AG09319 (cell line): Measurements from ENCODE around the gene DOCK10.

Source experiments
- DNase-seq: peaks from one replicate; pipeline ENCODE4 v3.0.0-alpha.2; 2010; ENCODE audit warnings: low read depth; ENCODE audit errors: extremely low read depth
- TF ChIP-seq, protein P1 (sequence below): IDR thresholded peaks from 2 replicates; pipeline ENCODE4 v1.5.1; 2011; ENCODE audit warnings: low read depth, mild to moderate bottlenecking, inconsistent platforms, low read length, moderate library complexity

Gene DOCK10

DNA sequence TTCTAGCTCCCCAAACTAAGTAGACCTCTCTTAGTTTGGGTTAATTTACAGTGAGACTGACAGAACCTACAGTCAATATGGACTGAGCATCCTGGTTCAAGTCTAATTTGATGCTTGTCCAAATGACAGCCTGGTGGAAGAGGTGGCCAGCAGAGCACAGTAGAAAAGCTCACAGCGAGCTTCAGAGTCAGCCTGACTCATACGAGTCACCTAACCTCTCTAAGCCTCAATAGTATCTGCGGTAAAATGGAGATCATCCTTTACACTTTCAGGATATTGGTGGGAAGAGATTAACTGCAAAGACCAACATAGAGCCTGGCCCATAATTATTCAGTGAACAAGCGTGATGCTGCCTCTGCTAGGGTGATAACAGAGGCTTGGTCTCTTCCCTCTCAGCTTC lies 54.5 kb downstream of the DOCK10 start:
- TF ChIP-seq, protein P1, sequence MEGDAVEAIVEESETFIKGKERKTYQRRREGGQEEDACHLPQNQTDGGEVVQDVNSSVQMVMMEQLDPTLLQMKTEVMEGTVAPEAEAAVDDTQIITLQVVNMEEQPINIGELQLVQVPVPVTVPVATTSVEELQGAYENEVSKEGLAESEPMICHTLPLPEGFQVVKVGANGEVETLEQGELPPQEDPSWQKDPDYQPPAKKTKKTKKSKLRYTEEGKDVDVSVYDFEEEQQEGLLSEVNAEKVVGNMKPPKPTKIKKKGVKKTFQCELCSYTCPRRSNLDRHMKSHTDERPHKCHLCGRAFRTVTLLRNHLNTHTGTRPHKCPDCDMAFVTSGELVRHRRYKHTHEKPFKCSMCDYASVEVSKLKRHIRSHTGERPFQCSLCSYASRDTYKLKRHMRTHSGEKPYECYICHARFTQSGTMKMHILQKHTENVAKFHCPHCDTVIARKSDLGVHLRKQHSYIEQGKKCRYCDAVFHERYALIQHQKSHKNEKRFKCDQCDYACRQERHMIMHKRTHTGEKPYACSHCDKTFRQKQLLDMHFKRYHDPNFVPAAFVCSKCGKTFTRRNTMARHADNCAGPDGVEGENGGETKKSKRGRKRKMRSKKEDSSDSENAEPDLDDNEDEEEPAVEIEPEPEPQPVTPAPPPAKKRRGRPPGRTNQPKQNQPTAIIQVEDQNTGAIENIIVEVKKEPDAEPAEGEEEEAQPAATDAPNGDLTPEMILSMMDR: no peak
- DNase-seq: no peak

DNA sequence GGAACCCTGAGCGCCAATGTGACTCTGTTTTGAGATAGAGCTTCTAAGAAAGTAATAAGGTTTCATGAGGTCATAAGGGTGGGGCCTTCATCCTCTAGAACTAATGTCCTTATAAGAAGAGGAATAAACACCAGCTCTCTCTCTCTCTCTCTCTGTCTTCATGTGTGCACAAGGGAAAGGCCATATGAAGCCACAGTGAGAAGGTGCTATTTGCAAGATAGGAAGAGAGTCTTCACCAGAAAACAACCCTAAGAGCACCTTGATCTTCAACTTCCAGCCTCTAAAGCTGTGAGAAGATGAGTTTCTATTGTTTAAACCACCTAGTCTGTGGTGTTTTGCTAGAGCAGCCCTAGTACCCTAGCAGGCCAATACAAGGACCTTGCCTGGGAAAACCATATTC lies 55.8 kb downstream of the DOCK10 start:
- DNase-seq: no peak

DNA sequence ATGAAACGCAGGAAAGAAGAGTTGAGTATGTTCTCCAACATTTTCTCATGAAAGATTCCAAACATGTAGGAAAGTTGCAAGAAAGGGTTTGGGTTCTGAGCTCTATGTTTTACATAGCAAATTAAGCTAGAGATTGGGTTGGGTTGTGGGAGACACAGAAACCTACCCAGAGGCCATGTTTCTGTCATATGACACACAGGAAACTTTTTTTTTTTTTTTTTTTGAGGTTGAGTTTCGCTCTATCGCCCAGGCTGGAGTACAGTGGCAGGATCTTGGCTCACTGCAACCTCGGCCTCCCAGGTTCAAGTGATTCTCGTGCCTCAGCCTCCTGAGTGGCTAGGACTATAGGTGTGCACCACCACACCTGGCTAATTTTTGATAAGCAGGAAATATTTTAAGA lies 57.6 kb downstream of the DOCK10 start:
- DNase-seq: no peak
- TF ChIP-seq, protein P1: no peak

More for the DNA sequence above, 55.8 kb downstream of the DOCK10 start:
- TF ChIP-seq, protein P1: no peak

DNA sequence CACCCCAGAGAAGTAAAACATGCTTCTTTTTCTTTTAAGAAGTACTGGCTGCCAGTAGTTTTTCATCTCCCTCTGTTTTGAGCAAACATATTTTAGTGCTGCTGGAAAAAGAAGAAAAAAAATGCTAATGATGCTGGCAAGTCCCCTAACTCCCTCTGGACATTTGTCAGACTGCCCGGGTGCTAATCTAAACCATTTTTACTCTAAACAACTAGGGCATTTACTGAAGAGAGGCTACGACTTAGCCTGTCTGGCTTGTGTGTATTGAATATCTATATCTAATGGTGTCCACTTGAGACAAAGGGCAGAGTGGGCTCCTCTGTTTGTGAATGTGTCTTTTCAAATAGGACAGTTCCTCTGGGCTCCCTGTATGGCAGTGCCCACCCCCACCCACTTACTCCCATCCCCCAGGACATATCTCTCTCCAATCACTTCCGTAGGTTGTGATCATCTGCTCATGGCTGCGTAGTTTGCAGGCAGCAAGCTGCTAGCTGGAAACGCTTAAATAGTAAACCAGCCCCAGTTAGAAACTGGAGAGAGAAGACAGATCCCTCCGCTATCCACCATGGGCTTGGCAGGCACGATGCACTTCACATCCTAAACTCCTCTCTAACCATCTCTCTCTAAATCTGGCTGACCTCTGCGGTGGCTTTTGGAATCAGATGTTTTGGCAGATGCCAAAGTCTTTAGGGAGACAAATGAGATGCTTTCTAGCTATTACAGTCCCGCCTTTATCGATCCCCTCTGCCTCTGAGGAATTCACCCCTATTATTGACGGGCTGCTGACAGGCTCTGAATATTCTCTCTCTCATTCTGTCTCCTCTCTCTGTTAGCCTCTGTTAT lies 58.3 kb downstream of the DOCK10 start:
- no peak for DNase-seq
- TF ChIP-seq, protein P1: no peak

DNA sequence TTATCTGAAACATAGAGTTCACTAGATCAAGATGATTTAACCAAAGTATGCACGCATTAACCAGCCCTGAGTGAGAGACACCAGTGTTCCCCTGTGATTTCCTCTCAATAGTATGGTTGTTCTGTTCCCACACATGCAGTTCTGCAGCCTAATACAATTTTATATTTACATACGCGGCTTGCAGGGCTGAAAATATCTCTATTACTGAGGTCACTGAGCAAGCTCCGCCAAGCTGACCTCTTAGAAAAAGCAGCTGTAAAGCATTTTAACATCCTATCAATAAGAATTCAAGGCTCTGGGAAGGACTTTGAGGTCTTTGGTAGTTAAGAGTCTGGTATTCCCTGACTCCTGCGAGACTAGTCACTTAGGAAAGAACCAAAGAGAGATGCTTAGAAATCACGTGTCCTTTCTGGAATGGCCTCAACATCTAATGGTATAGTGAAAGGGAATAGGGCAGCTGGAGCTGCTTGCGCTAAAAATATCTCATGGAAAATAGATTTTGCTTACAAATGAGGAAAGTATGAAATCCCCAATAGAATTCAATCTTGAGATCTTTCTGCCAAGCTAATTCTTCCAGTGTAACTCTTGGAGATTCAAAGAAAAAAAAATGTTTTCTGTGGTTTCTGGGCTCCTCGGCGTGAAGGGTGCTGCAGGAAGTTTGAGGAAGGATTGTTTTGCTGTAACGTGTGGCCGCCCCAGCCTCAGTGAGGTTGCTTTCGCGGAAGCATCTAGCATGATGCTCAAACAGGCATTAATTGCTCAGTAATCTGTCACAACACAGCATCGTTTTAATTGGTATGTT lies 59.2 kb downstream of the DOCK10 start:
- TF ChIP-seq, protein P1: no peak
- DNase-seq: no peak

DNA sequence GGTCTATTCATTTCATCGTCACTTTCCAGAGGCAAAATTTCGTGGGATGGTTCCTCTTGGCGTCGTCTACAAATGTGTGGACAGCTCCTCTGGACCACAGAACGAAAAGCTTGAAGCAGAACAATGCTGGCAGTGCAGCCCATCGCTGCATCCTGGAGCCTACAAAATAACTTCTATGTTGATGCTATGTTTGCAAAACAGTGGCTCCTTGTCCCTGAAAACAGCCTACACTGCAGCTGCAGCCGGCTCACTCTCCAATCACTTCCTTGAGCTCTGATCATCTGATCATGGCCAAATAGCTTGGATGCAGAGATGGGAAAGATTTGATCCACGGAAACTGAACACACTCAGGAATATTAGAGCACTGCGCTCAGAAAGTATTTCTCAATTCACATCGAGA lies 60.0 kb downstream of the DOCK10 start:
- no peak for DNase-seq
- TF ChIP-seq, protein P1: no peak
